Omental fat pad (tissue), 4 donors: ENCODE results near the gene RSAD2. TPM values are rescaled to one million over a fixed set of nuclear protein-coding genes. Genes with fewer than 3 reads are reported as not detected.

Experiments used
- ATAC-seq: fragments of 150-250 bp; one replicate; pipeline ENCODE4 v1.9.1; 2016; ENCODE audit warnings: mild to moderate bottlenecking, moderate library complexity; ENCODE audit not compliant: low FRiP score
- DNase-seq: peaks from one replicate; pipeline ENCODE4 v3.0.0-alpha.2; 2019; ENCODE audit warnings: low spot score
- CTCF ChIP-seq, 3 donors: fragments of 450-650 bp; IDR thresholded peaks; one replicate each; pipeline ENCODE4 v1.5.1; 2016 to 2017; ENCODE audit warnings: antibody characterized with exemption in 3 of 3, mild to moderate bottlenecking in 3 of 3, moderate library complexity in 2 of 3
- total RNA-seq, 4 donors: library from RNA; depleted of rRNA; stranded (reverse); fragments of >200 nt; gene quantifications; one replicate each; pipeline ENCODE4 v1.1.0, GENCODE V29; 2016

Gene RSAD2
- total RNA-seq, 4 donors from 2014 or later = 0.56 to 25.1 (median 3.9) TPM

GRCh38 chr2:6874032-6874431 lies 3.5 kb upstream of the RSAD2 start:
- no peak for TF ChIP-seq CTCF (IDR thresholded peaks at IDR 0.05)

DNA sequence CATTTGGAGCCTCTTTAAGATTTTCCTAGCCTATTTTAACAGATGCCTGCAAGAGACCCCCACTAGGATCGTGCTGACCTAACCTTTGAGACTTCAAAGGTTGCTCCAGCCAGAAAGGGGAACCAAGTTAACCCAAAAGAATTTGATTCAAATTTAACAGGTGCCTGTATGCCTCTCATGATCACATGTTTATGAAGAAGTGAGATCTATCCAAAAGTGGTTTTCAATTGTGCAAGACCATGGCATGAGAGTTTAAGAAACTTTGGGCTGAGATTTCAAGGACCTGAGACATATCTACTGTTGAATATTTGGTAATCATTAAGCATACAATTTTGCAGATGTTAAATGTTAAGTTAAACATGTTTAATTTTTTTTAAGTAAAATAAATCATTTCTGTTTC lies 1.3 kb upstream of the RSAD2 start:
- no peak for ATAC-seq
- no peak for TF ChIP-seq CTCF (IDR thresholded peaks at IDR 0.05)
- no peak for DNase-seq

More at GRCh38 chr2:6874032-6874431, 3.5 kb upstream of the RSAD2 start:
- no peak for ATAC-seq
- no peak for DNase-seq

DNA sequence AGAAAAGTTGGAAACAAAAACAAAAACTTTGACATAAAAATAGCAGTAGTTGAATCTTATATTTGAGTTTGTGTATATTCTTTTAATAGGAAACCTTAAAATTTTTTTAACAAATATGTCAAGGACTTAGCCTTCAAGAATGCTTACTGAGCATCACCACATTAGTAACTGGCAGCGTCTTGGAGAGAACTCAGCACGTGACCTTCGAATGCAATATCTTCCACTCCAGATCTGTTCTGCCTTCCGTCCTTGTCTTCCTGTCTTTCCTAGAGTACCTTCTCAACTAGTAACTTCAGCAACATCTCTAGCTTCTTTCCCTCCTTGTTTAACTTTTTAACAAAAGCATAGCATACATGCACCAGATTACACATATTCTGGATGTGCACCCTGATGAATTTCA lies 972 bp downstream of the RSAD2 start:
- no peak for DNase-seq
- TF ChIP-seq CTCF (IDR thresholded peaks at IDR 0.05) = no peak
- no peak for ATAC-seq

DNA sequence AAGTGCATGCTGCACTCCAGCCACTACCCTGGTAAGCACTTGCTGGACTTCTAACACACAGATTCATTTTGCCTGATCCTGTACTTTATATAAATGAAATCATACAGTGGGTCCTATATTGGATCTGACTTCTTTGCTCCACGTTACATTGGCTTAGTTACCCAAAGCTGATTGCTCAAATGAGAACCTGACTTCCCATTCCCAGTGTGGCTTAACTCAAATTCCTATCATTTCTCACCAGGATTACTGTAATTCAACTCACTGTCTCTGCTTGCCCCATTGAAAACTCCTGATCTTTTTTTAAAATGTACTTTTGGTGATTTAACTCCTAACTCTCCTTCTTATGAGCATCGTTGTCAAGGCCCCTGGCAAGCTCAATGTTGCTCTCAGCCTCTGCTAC lies 1.4 kb downstream of the RSAD2 start:
- DNase-seq (no peak), ATAC-seq (no peak)
- no peak for TF ChIP-seq CTCF (IDR thresholded peaks at IDR 0.05)

DNA sequence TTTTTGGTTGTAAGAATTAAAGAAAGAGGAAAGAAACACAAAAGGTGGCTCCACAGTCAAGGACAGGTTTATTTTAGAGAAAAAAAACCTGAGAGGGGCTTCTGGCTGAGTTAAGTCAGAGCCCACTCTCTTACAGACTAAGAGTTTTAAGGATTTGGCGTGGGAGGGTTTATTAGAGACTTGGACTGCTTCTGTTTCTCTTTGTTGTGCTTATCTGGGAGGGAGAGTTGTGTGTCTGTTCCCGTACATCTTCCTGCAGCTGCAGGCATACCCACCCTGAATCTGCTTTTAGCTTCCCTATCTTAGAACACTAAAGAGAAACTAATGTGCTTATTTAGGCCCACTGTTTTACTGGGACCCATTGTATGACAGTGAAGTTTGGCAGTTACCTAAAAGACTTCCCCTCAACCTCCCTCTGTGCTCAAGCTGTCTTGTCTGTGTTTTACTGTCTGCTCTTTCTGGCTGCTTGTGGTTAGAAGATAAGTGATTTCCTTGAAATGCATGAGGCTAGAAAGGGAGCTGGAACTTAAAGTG lies 2.7 kb downstream of the RSAD2 start:
- no peak for TF ChIP-seq CTCF (IDR thresholded peaks at IDR 0.05)
- no peak for ATAC-seq
- no peak for DNase-seq

- TF ChIP-seq CTCF (IDR thresholded peaks at IDR 0.05) = no peak
- ATAC-seq (no peak), DNase-seq (no peak)
These were observed 3.5 kb downstream of the RSAD2 start for GRCh38 chr2:6881046-6881445.

DNA sequence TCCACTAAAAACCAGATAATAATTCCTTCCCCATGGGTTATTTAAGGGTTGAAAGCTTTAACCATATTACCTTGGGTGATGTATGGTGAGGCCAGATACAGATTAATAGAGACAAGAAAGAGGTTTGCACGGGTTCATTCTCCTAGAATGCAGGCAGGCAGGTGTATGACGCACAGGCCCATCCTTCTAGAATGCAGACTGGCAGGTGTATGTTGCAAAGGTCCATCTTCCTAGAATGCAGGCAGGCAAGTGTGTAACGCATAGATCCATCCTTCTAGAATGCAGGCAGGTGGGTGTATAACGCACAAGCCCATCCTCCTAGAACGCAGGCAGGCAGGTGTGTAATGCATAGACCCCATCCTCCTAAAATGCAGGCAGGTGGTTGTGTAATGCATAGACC lies 3.9 kb downstream of the RSAD2 start:
- no peak for TF ChIP-seq CTCF (IDR thresholded peaks at IDR 0.05)
- ATAC-seq = no peak

More for the DNA sequence above, 3.9 kb downstream of the RSAD2 start:
- DNase-seq = no peak
